Stimulated activated naive CD8-positive, alpha-beta T cell treated with anti-CD3 and anti-CD28 coated beads, Interleukin-15, amount 100 ng/mL, for 72 hours (primary cell): ENCODE results near the gene SEC22C.
"Not testable (repeated sequence)": the region's sequence is repeated elsewhere in the genome, so short reads cannot be mapped to it uniquely, and the experiment has no call there.

Experiments used
- ATAC-seq: fragments of 150-1000 bp; cut with Tn5 transposase; 2 replicates; pipeline ENCODE4 v1.10.0; 2021; ENCODE audit warnings: mild to moderate bottlenecking, moderate library complexity
- DNase-seq, 2 donors: peaks; one replicate each; pipeline ENCODE4 v3.0.0; 2021 to 2022
- H3K27ac Mint-ChIP-seq, 2 donors: one replicate each; pipeline ENCODE4 v1.8.0; 2022; ENCODE audit warnings: mild to moderate bottlenecking in 2 of 2, mixed read lengths in 2 of 2, moderate library complexity in 2 of 2
- H3K27me3 Mint-ChIP-seq: one replicate; pipeline ENCODE4 v1.8.0; 2022; ENCODE audit warnings: mixed read lengths
- H3K4me1 Mint-ChIP-seq: one replicate; pipeline ENCODE4 v1.8.0; 2022; ENCODE audit warnings: mild to moderate bottlenecking, mixed read lengths
- H3K4me3 Mint-ChIP-seq, 2 donors: one replicate each; pipeline ENCODE4 v1.8.0; 2022; ENCODE audit warnings: mild to moderate bottlenecking in 2 of 2, mixed read lengths in 2 of 2, moderate library complexity in 1 of 2
- H3K9me3 Mint-ChIP-seq, 2 donors: one replicate each; pipeline ENCODE4 v1.8.0; 2022; ENCODE audit warnings: mixed read lengths in 2 of 2

The SEC22C gene

GRCh38 chr3:42591811-42592210 lies 10.0 kb upstream of the SEC22C start:
- Mint-ChIP-seq H3K27me3 (no peaks in the 10 kb centered on the region), H3K4me1 (peaks cover 27% of the 10 kb centered on the region), H3K9me3 (no peaks in the 10 kb centered on the region), H3K4me3 (peak overlapping the region; percentile 70 to 90), H3K27ac (peak overlapping the region; percentile 40 to 76)
- DNase-seq = no peak
- no peak for ATAC-seq

GRCh38 chr3:42590989-42591756 lies 9.4 kb upstream of the SEC22C start:
- H3K27me3 Mint-ChIP-seq = no peaks in the 10 kb centered on the region
- H3K4me3 Mint-ChIP-seq = peak overlapping the region; percentile 87 to 90
- DNase-seq = peak in 1 of 2 donors; percentile 17
- peaks cover 33% of the 10 kb centered on the region for H3K4me1 Mint-ChIP-seq
- no peak for ATAC-seq
- H3K9me3 Mint-ChIP-seq = no peaks in the 10 kb centered on the region
- H3K27ac Mint-ChIP-seq = peak overlapping the region; percentile 86 to 90

- Mint-ChIP-seq H3K9me3 (no peaks in the 10 kb centered on the region), H3K4me1 (peaks cover 41% of the 10 kb centered on the region), H3K27me3 (no peaks in the 10 kb centered on the region), H3K4me3 (peak overlapping the region; percentile 87 to 90), H3K27ac (no peak overlapping the region)
- no peak for DNase-seq
- ATAC-seq = no peak
Observed at GRCh38 chr3:42589382-42590109, 7.8 kb upstream of the SEC22C start.

GRCh38 chr3:42588625-42589024 lies 6.9 kb upstream of the SEC22C start:
- Mint-ChIP-seq H3K27me3 (no peaks in the 10 kb centered on the region), H3K4me3 (no peak overlapping the region), H3K4me1 (peaks cover 35% of the 10 kb centered on the region), H3K9me3 (no peaks in the 10 kb centered on the region), H3K27ac (no peak overlapping the region)
- no peak for DNase-seq
- no peak for ATAC-seq

GRCh38 chr3:42582474-42583070 lies 805 bp upstream of the SEC22C start:
- H3K27ac Mint-ChIP-seq = peak overlapping the region; percentile 97
- no peaks in the 10 kb centered on the region for H3K27me3 Mint-ChIP-seq
- ATAC-seq (no peak), DNase-seq (no peak)
- peak overlapping the region; percentile 94 to 97 for H3K4me3 Mint-ChIP-seq
- H3K9me3 Mint-ChIP-seq = peaks cover 0 to 6% of the 10 kb centered on the region in 2 donors
- H3K4me1 Mint-ChIP-seq = peaks cover 54% of the 10 kb centered on the region

GRCh38 chr3:42581400-42581708 lies 413 bp downstream of the SEC22C start:
- Mint-ChIP-seq H3K27ac (peak overlapping the region in 1 of 2 donors; percentile 41), H3K27me3 (no peaks in the 10 kb centered on the region), H3K4me3 (peak overlapping the region; percentile 94 to 97), H3K9me3 (peaks cover 0 to 6% of the 10 kb centered on the region in 2 donors), H3K4me1 (peaks cover 56% of the 10 kb centered on the region)
- DNase-seq = peak in 1 of 2 donors; percentile 30
- no peak for ATAC-seq

GRCh38 chr3:42579346-42579745 lies 2.4 kb downstream of the SEC22C start:
- ATAC-seq, H3K27ac Mint-ChIP-seq, DNase-seq, H3K27me3 Mint-ChIP-seq, H3K4me3 Mint-ChIP-seq: not testable (repeated sequence)
- H3K4me1 Mint-ChIP-seq = peaks cover 46% of the 10 kb centered on the region
- peaks cover 12 to 23% of the 10 kb centered on the region in 2 donors for H3K9me3 Mint-ChIP-seq

GRCh38 chr3:42578054-42578453 lies 3.7 kb downstream of the SEC22C start:
- ATAC-seq (no peak), DNase-seq (no peak)
- Mint-ChIP-seq H3K27ac (no peak overlapping the region), H3K4me3 (no peak overlapping the region), H3K9me3 (peaks cover 12 to 32% of the 10 kb centered on the region in 2 donors), H3K4me1 (peaks cover 41% of the 10 kb centered on the region), H3K27me3 (no peaks in the 10 kb centered on the region)

- peaks cover 12 to 32% of the 10 kb centered on the region in 2 donors for H3K9me3 Mint-ChIP-seq
- peaks cover 20% of the 10 kb centered on the region for H3K4me1 Mint-ChIP-seq
- no peaks in the 10 kb centered on the region for H3K27me3 Mint-ChIP-seq
- H3K27ac Mint-ChIP-seq = no peak overlapping the region
- H3K4me3 Mint-ChIP-seq = no peak overlapping the region
- DNase-seq (no peak), ATAC-seq (no peak)
Observed at GRCh38 chr3:42575137-42575741, 6.5 kb downstream of the SEC22C start.

GRCh38 chr3:42572278-42572677 lies 9.5 kb downstream of the SEC22C start:
- no peak for ATAC-seq
- H3K27ac Mint-ChIP-seq = no peak overlapping the region

GRCh38 chr3:42569593-42570142 lies 12.1 kb downstream of the SEC22C start:
- Mint-ChIP-seq H3K4me1 (peaks cover 5% of the 10 kb centered on the region), H3K9me3 (peaks cover 4 to 12% of the 10 kb centered on the region in 2 donors), H3K27me3 (no peaks in the 10 kb centered on the region), H3K27ac (no peak overlapping the region), H3K4me3 (no peak overlapping the region)
- ATAC-seq = no peak
- no peak for DNase-seq

More at GRCh38 chr3:42572278-42572677, 9.5 kb downstream of the SEC22C start:
- H3K4me3 Mint-ChIP-seq = no peak overlapping the region
- H3K4me1 Mint-ChIP-seq = peaks cover 9% of the 10 kb centered on the region
- DNase-seq = no peak
- no peaks in the 10 kb centered on the region for H3K27me3 Mint-ChIP-seq
- H3K9me3 Mint-ChIP-seq = peaks cover 12 to 26% of the 10 kb centered on the region in 2 donors

- DNase-seq = no peak
- Mint-ChIP-seq H3K27ac (no peak overlapping the region), H3K9me3 (no peaks in the 10 kb centered on the region), H3K27me3 (no peaks in the 10 kb centered on the region), H3K4me1 (peaks cover 12% of the 10 kb centered on the region), H3K4me3 (no peak overlapping the region)
- no peak for ATAC-seq
Observed at GRCh38 chr3:42562047-42562907, 19.5 kb downstream of the SEC22C start.

GRCh38 chr3:42557854-42558253 lies 23.9 kb downstream of the SEC22C start:
- Mint-ChIP-seq H3K4me3 (no peak overlapping the region), H3K27me3 (no peaks in the 10 kb centered on the region), H3K27ac (no peak overlapping the region), H3K4me1 (peaks cover 31% of the 10 kb centered on the region), H3K9me3 (no peaks in the 10 kb centered on the region)
- ATAC-seq (no peak), DNase-seq (no peak)

- Mint-ChIP-seq H3K4me1 (peaks cover 25% of the 10 kb centered on the region), H3K27ac (peak overlapping the region in 1 of 2 donors; percentile 46)
- H3K4me3 Mint-ChIP-seq, ATAC-seq, H3K27me3 Mint-ChIP-seq, H3K9me3 Mint-ChIP-seq, DNase-seq: not testable (repeated sequence)
Observed at GRCh38 chr3:42556817-42557216, 24.9 kb downstream of the SEC22C start.
